GM12875 (cell line): ENCODE results near the gene RHOH.

Experiments used
- H3K4me3 ChIP-seq: one replicate; pipeline ENCODE4 v1.5.1; 2011; ENCODE audit warnings: low read depth, low read length, control low read depth
- TF ChIP-seq, protein P1 (sequence below): IDR thresholded peaks from 2 replicates; pipeline ENCODE4 v1.5.1; 2011; ENCODE audit warnings: low read depth, mild to moderate bottlenecking, control low read depth, inconsistent platforms, low read length, moderate library complexity, borderline replicate concordance; ENCODE audit not compliant: insufficient read depth

The RHOH gene

DNA sequence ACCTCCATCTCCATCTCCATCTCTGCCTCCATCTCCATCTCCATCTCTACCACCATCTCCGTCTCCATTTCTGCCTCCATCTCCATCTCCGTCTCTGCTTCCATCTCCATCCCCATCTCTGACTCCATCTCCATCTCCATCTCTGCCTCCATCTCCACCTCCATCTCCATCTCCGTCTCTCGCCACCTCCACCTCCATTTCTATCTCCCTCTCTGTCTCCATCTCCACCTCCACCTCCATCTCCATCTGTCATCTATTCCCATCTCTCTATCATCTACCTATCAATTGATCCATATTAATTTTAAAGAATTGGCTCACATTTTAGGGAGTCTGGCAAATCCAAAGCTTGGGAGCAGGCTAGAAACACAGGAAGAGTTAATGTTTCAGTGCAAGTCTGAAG lies 98.7 kb downstream of the RHOH start:
- H3K4me3 ChIP-seq: no peak overlapping the region
- TF ChIP-seq, protein P1, sequence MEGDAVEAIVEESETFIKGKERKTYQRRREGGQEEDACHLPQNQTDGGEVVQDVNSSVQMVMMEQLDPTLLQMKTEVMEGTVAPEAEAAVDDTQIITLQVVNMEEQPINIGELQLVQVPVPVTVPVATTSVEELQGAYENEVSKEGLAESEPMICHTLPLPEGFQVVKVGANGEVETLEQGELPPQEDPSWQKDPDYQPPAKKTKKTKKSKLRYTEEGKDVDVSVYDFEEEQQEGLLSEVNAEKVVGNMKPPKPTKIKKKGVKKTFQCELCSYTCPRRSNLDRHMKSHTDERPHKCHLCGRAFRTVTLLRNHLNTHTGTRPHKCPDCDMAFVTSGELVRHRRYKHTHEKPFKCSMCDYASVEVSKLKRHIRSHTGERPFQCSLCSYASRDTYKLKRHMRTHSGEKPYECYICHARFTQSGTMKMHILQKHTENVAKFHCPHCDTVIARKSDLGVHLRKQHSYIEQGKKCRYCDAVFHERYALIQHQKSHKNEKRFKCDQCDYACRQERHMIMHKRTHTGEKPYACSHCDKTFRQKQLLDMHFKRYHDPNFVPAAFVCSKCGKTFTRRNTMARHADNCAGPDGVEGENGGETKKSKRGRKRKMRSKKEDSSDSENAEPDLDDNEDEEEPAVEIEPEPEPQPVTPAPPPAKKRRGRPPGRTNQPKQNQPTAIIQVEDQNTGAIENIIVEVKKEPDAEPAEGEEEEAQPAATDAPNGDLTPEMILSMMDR: no peak
